ENCODE measurements around the gene GOLGA8O.
"Not testable (repeated sequence)": the region's sequence is repeated elsewhere in the genome, so short reads cannot be mapped to it uniquely, and the experiment has no call there.

GOLGA8O gene, protein sequence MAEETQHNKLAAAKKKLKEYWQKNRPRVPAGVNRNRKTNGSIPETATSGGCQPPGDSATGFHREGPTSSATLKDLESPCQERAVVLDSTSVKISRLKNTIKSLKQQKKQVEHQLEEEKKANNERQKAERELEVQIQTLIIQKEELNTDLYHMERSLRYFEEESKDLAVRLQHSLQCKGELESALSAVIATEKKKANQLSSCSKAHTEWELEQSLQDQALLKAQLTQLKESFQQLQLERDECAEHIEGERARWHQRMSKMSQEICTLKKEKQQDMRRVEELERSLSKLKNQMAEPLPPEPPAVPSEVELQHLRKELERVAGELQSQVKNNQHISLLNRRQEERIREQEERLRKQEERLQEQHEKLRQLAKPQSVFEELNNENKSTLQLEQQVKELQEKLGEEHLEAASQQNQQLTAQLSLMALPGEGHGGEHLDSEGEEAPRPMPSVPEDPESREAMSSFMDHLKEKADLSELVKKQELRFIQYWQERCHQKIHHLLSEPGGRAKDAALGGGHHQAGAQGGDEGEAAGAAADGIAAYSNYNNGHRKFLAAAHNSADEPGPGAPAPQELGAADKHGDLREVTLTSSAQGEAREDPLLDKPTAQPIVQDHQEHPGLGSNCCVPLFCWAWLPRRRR

GRCh38 chr15:32455534-32455933 lies at the start of gene GOLGA8O:
Gene GOLGA8O, minus strand, starts transcription at chr15:32455634. Its CDS starts 98 bp downstream, at chr15:32455536.
- DNase-seq (ENCODE audit: low spot score), result not testable (repeated sequence)

- not testable (repeated sequence) for DNase-seq (ENCODE audit: low spot score)
These were observed 48.8 kb upstream of the GOLGA8O start for GRCh38 chr15:32504152-32504811.

GRCh38 chr15:32502946-32503345 lies 47.5 kb upstream of the GOLGA8O start:
- not testable (repeated sequence) for DNase-seq (ENCODE audit: low spot score)

- DNase-seq (ENCODE audit: low spot score), result not testable (repeated sequence)
These were observed 37.3 kb upstream of the GOLGA8O start for GRCh38 chr15:32492768-32493167.

DNA sequence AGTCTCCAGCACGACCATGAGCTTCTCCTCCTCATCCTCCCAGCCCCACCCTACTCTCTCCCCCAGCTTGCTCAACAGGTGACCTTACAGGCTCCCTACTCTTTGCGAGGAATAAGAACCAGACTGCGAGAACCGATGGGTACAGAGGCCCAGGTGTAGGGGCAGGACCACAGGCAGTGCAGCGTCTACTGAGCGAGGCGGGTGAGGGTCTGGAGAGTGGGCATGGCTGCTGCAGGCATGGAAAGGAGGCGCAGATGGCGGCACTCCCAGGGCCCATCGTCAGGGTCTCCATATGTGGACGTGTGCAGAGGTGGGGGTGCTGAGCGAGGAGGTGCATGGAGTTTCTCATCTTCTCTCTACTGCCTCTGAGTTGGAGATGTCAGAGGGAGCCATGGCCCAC lies 31.0 kb upstream of the GOLGA8O start:
- DNase-seq (ENCODE audit: low spot score), result not testable (repeated sequence)

DNA sequence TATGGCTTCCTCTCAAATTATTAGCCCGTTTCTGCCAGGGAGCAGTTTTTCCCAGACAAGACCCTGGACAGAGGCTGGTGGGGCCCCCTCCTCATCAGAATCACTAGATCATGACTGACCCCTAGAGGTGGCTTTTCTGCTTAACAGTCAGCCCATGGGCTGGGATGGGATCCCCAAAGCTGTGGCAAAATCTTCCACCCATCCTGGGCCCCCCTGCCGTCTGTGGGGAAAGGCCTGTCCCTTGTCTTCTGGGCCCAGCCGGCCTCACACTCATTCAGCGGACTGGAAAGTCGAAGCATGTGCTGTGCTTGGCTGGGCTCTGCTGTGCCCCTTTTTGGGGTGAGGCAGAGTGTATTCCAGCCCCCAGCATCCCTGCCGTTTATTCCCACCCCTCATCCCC lies 27.9 kb upstream of the GOLGA8O start:
- not testable (repeated sequence) for DNase-seq (ENCODE audit: low spot score)

DNA sequence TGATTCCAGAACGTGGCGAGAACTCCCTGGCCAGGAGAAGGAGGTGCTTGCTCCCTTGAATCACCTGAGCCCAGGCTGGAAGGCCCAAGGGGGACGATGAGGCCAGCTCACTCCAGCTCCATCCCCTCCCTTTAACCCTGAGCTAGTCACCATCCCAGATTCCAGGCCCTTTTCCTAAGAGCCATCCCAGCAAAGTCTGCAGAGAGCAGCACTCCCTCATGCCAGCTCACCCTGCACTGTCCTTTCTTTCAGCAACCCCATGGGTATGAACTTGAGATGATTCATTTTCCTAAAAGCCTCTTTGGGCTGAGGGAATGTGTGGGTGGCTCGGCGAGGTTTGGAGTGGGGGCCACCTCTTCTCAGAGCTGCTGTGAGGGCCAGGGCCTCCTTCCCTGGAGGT lies 26.2 kb upstream of the GOLGA8O start:
- not testable (repeated sequence) for DNase-seq (ENCODE audit: low spot score)

DNA sequence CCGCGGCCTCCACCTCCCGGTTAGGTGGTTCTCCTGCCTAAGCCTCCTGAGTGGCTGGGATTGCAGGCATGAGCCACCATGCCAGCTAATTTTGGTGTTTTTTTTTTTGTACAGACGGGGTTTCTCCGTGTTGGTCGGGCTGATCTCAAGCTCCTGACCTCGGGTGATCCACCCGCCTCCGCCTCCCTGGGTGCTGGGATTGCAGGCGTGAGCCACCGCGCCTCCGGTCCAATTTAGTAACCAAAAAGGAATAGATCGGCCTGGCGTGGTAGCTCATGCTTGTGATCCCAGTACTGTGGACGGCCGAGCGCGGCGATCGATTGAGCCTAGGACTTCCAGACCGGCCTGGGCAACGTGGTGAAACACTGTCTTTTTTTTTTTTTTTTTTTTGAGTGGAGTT lies 12.6 kb upstream of the GOLGA8O start:
- DNase-seq (ENCODE audit: low spot score), result not testable (repeated sequence)

DNA sequence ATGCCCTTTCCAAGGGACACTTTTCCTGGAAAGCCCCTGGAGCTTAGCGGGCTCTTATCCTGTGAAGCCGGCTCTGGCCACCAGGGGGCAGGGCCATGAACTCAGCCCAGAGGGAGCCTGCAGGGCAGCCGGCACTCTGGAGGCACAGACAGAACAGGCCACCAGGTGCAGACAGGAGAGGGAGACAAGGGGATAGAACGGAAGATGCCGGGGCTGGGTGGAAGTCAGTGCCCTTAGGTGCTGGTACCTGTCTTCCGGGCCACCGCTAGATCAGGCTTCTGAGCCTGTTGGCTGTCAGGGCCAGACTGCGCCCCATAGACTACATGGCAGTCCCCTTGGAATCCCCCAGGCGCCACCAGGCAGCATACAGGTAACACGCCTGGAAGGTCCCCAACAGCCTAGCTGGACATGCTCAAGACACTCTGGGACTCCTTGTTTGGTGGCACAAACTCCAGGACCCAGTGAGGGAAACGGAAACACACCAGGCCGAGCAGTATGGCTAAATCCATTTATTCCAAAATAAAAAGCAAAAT lies 14.9 kb downstream of the GOLGA8O start:
- not testable (repeated sequence) for DNase-seq (ENCODE audit: low spot score)

GRCh38 chr15:32434102-32434963 lies 21.1 kb downstream of the GOLGA8O start:
- not testable (repeated sequence) for DNase-seq (ENCODE audit: low spot score)

DNA sequence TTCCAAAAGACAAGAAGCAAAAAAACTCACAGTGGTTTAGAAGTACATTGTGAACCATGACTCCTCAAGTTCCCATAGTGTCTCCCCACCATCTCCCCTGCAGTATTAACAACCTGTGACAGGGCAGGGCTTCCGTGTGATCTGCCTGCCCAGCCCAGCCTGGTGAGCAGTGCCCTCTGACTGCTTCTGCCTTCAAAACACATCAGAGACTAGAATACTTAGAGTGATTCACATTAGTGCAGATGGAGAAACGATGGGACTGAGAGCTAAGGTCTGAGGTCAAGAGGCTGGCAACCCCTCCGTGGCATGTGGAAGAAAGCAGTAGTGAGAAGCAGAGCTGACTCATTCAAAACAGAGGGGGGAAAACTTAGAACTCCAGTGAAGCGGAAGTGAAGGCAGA lies 27.8 kb downstream of the GOLGA8O start:
- DNase-seq (ENCODE audit: low spot score), result not testable (repeated sequence)

GRCh38 chr15:32426511-32426910 lies 28.9 kb downstream of the GOLGA8O start:
- DNase-seq (ENCODE audit: low spot score), result not testable (repeated sequence)

DNA sequence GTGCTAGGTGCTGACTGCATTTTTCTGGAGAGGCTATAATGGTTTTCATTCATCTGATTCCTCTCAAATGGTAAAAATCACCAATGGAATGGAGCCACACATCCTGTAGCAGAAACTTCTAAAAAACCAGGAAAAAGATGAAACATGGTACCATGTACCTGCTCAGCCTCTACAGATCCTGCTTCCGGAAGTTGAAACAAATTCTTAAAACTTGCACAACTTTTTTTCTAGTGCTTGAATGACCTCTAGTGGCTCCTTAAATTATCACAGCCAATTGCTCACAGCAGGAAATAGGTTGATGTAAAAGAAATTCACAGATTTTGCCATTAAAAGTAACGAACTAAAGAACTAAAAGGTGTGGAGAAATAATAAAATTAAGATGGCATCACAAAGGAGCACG lies 47.5 kb downstream of the GOLGA8O start:
- not testable (repeated sequence) for DNase-seq (ENCODE audit: low spot score)

DNA sequence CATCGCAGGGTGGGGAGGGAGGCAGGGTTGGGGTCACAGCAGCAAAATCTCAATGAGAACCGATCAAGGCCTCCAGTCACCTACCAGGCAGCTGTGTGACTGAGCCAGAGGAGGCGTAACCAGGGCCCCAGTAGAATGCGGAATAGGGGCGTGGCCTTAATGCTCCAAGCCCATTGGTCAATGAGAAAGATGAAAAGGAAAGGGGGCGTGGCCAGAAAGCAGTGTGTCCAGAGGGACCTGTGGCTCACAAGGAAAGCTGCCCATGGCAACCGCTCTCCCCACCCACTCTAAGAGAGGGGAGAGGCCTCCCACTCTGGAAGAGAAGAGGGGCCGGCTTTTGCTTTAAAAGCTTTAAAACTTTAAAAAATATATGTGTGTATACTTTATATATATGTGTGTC lies 52.2 kb downstream of the GOLGA8O start, which contains the start of gene GOLGA8K:
GOLGA8K (minus strand) TSS at position 101 of the 400 bp plus-strand sequence; CDS start at position 3, 98 bp downstream.
- not testable (repeated sequence) for DNase-seq (ENCODE audit: low spot score)

GRCh38 chr15:32396522-32396921 lies 58.9 kb downstream of the GOLGA8O start:
- DNase-seq (ENCODE audit: low spot score), result not testable (repeated sequence)
